HG03095 (cell line): ENCODE measurements around the gene AKT1S1.
"Not testable (repeated sequence)": the region's sequence is repeated elsewhere in the genome, so short reads cannot be mapped to it uniquely, and the experiment has no call there.

Experiments used
- ATAC-seq: cut with Tn5 transposase; IDR thresholded peaks from one replicate; pipeline ENCODE4 v1.9.1; 2021; ENCODE audit warnings: moderate library complexity; ENCODE audit not compliant: unreplicated experiment

Gene AKT1S1

DNA sequence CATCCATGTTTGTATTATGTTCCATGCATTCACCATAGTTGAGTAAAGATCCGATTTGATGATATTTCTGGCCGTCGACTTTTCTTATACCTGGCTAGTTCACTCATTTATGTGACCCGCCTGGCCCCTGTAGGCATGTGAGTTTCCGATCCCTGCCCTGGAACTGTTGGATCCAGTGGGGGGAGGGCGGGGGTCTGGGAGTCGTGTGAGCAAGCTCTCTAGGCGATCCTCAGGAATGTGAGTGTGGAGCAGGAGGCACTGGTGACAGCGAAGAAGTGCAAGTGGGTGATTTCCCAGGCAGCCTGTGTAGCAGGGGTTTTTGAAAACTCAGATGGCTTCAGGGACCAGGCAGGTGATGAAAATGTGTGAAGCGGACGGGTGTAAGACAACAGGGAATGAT lies 36.8 kb downstream of the AKT1S1 start:
- no peak for ATAC-seq

GRCh38 chr19:49839713-49840112 lies 37.4 kb downstream of the AKT1S1 start:
- no peak for ATAC-seq

GRCh38 chr19:49838885-49839588 lies 38.1 kb downstream of the AKT1S1 start:
- ATAC-seq, result no peak

- no peak for ATAC-seq
These were observed 39.7 kb downstream of the AKT1S1 start for GRCh38 chr19:49837425-49837824.

DNA sequence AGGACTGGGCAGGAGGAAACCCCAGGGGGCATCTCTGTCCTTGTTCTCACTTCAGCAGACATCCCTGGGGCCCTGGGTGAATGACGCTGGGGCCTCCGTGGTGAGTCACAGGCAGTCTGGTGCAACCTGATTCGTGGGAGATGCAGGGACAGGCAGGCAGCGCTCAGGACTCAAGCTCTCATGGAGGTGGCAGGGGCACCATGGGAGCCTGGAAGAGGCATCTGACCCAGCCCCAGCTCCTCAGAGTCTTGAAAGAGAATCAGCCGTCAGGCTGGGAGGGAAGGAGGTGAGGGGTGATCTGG lies 40.2 kb downstream of the AKT1S1 start:
- no peak for ATAC-seq

DNA sequence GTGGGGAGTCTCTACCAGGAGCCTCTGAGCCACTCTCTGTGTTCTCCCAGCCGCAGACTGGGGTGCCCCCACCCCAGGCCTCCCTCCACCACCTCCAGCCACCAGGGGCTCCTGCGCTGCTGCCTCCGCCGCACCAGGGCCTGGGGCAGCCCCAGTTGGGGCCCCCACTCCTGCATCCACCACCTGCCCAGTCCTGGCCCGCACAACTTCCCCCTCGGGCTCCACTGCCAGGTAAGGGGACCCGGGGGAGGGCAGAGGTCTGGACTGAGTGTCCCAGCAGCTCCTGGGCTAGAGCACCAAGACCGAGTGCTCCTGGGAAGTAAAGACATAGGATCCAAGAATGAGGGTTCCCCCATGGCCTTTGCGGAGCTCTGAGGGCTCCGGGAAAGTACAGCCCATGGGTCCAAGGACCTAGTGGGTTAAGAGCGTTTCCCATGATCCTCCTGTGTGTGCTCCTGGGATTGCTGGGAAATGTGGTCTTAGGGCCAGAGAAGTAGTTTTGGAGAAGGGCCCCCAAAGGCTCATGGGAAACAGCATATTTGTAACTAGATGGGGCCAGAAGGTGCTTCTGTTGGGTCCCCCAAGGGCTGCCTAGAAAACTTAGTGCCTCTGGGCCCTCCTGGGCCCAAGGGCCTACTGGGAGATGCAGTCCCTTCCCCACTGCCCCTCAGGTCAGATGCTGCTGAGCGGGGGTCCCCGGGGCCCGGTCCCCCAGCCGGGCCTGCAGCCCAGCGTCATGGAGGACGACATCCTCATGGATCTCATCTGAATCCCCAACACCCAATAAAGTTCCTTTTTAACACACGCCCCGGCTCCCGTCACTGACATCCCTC lies 40.8 kb downstream of the AKT1S1 start:
- no peak for ATAC-seq

- no peak for ATAC-seq
These were observed 41.6 kb downstream of the AKT1S1 start for GRCh38 chr19:49835562-49835961.

DNA sequence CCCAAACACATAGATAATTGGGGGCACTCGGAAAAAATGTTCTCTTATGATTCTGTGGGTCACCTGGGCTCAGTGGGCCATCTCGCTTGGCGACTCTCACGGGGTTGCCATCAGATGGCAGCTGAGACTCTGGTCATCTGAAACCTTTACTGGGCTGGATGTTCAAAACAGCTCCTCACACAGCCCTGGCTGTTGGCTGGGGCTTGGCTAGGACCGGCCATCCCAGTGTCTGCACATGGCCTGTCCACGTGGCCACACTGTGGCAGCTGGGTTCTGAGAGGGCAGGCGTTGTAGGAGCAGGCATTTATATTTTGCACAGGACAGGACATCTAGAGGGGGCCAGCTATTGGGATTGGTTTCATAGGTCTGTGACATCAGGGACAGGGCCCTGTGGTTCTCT lies 43.6 kb downstream of the AKT1S1 start:
- no peak for ATAC-seq

DNA sequence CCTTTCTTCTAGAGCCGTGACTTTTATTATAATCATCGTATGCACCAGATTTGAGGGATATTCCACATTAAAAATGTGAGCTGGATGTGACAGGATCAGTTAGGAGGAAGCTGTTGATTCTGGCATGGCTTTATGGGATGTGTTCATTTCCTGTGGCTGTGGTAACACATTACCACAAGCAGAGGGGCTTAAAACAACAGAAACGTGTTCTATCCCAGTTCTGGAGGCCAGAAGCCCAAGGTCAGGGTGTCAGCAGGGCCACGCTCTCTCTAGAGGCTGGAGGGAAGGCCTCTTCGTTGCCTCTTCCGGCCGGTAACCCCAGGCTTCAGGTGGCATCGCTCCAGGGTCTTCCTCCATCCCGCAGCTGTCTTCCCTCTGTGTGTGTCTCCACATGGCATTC lies 44.6 kb downstream of the AKT1S1 start:
- ATAC-seq, result no peak

- no peak for ATAC-seq
These were observed 45.6 kb downstream of the AKT1S1 start for GRCh38 chr19:49831592-49831991.

DNA sequence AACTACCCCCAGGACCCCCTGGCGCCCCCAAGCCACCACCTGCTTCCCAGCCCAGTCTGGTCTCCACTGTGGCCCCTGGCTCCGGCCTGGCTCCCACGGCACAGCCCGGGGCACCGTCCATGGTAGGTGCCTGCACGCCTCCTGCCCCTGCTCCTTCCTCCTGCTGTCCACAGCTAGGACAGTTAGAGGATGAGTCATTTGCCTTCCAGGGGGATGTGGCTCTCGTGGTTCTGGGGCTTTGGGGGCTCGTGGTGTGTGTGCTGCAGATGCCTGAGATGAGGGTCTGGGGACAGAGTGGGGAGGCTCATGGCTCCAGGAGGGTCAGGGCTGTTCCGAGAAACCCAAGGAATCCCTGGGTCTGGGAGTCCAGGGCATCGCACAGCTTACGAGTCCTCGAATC lies 46.4 kb downstream of the AKT1S1 start:
- ATAC-seq, result no peak

GRCh38 chr19:49829721-49830120 lies 47.4 kb downstream of the AKT1S1 start:
- no peak for ATAC-seq

DNA sequence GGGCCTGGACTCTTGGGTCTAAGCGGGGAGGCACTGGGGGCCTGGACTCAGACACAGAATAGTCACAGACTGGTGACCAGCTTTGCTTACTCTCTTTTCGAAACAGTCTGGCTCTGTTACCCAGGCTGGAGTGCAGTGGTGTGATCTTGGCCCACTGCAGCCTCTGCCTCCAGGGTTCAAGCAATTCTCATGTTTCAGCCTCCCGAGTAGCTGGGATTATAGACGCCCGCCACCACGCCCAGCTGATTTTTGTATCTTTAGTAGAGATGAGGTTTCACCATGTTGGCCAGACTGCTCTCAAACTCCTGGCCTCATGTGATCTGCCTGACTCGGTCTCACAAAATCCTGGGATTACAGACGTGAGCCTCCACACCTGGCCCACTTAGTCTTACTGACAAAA lies 48.0 kb downstream of the AKT1S1 start:
- no peak for ATAC-seq

- no peak for ATAC-seq
These were observed 50.1 kb downstream of the AKT1S1 start for GRCh38 chr19:49827034-49827433.

- no peak for ATAC-seq
These were observed 52.5 kb downstream of the AKT1S1 start for GRCh38 chr19:49824662-49825061.

- no peak for ATAC-seq
These were observed 53.7 kb downstream of the AKT1S1 start for GRCh38 chr19:49823472-49823871.

DNA sequence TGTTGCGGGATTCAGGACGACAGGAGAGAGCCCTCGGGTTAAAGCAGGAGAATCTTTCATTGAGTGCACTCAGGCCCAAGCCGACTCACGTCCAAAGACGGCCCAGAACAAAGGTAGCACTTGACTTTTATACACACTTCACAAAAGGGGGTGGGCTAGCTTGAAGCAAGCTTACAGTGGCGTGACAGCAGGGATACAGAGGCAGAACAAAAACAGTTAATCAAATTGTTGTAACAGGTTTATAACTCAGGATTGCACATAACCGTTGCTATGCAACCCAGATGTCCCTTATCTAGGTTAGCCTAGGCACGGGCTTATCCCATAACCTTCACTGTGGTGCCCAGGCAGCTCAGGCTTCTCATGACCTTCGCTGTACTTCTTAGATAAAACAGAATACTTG lies 57.0 kb downstream of the AKT1S1 start:
- ATAC-seq, result no peak

DNA sequence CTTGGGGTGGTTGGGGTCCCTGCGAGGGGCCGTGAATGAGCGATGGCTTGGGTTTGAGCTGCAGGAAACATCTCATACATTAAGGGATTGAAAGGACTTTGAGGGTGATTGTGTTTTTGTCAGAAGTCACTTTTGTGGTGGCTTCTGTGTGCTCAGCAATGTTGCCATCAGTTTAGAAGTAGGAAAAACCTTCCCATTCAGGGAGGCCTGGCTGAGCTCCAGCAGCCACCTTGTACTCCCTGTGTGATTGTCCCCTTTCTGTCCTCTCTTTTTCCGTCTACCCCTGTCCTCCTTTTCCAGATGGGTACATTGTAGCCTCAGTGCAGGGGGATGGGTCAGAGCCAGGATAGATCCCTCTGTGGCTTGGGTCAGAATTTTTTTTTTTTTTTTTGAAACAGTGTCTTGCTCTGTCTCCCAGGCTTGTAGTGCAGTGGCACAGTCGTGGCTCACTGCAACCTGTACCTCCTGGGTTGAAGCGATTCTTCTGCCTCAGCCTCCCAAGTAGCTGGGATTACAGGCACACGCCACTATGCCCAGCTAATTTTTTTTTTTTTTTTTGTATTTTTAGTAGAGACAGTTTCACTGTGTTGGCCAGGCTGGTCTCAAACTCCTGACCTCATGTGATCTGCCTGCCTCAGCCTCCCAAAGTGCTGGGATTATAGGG lies 57.6 kb downstream of the AKT1S1 start:
- not testable (repeated sequence) for ATAC-seq
